HG02973 (cell line): ENCODE measurements around the gene SPRY1.
A peak's percentile ranks its signal among the peaks of the same experiment; 100 is the strongest.

Experiments
- ATAC-seq: cut with Tn5 transposase; IDR thresholded peaks from one replicate; pipeline ENCODE4 v1.9.1; 2021; ENCODE audit warnings: moderate library complexity; ENCODE audit not compliant: unreplicated experiment

Gene SPRY1

GRCh38 chr4:123396307-123397143 lies at the start of gene SPRY1:
Gene SPRY1, plus strand, starts transcription at chr4:123396795. Its CDS starts 4,797 bp downstream, at chr4:123401592.
- peak; percentile 58 for ATAC-seq

GRCh38 chr4:123346951-123347350 lies 49.6 kb upstream of the SPRY1 start:
- no peak for ATAC-seq

- no peak for ATAC-seq
Measured at GRCh38 chr4:123348946-123349345, 47.6 kb upstream of the SPRY1 start.

- ATAC-seq = no peak
Measured at GRCh38 chr4:123349421-123350190, 47.0 kb upstream of the SPRY1 start.

GRCh38 chr4:123350191-123350544 lies 46.4 kb upstream of the SPRY1 start:
- no peak for ATAC-seq

GRCh38 chr4:123350726-123351125 lies 45.9 kb upstream of the SPRY1 start:
- no peak for ATAC-seq

- no peak for ATAC-seq
Measured at GRCh38 chr4:123351713-123352112, 44.9 kb upstream of the SPRY1 start.

- ATAC-seq = no peak
Measured at GRCh38 chr4:123352240-123352945, 44.2 kb upstream of the SPRY1 start.

GRCh38 chr4:123352966-123353365 lies 43.6 kb upstream of the SPRY1 start:
- no peak for ATAC-seq

- no peak for ATAC-seq
Measured at GRCh38 chr4:123353656-123354055, 42.9 kb upstream of the SPRY1 start.

- ATAC-seq = no peak
Measured at GRCh38 chr4:123354701-123355100, 41.9 kb upstream of the SPRY1 start.

- ATAC-seq = no peak
Measured at GRCh38 chr4:123356921-123357320, 39.7 kb upstream of the SPRY1 start.

GRCh38 chr4:123359449-123360315 lies 36.9 kb upstream of the SPRY1 start:
- ATAC-seq = no peak

- ATAC-seq = no peak
Measured at GRCh38 chr4:123361195-123361861, 35.3 kb upstream of the SPRY1 start.

GRCh38 chr4:123362103-123362502 lies 34.5 kb upstream of the SPRY1 start:
- ATAC-seq = no peak

GRCh38 chr4:123363729-123364128 lies 32.9 kb upstream of the SPRY1 start:
- peak; percentile 92 for ATAC-seq

- no peak for ATAC-seq
Measured at GRCh38 chr4:123364906-123365305, 31.7 kb upstream of the SPRY1 start.

GRCh38 chr4:123365412-123365811 lies 31.2 kb upstream of the SPRY1 start:
- ATAC-seq = no peak

GRCh38 chr4:123366144-123366748 lies 30.3 kb upstream of the SPRY1 start:
- ATAC-seq = no peak

- ATAC-seq = no peak
Measured at GRCh38 chr4:123378794-123379193, 17.8 kb upstream of the SPRY1 start.
